ENCODE measurements around the gene PXMP4. TPM values are rescaled to one million over a fixed set of nuclear protein-coding genes. Genes with fewer than 3 reads are reported as not detected.

Gene PXMP4
- total RNA-seq, 1 experiment from 2014 or later, result 5.7 TPM

GRCh38 chr20:33660035-33660684 is 60.0 kb downstream of the PXMP4 start:
- no peak for DNase-seq
- H2AK5ac ChIP-seq (ENCODE audit: insufficient read length, low read length), result no peak overlapping the region
- no peaks in the 10 kb centered on the region for H3K79me2 ChIP-seq (ENCODE audit: insufficient read depth, low read length)
- no CpG with 5 or more reads among the region's 21 CpGs for WGBS (ENCODE audit: extremely low coverage, insufficient read length, low lambda C conversion rate)
- Mint-ChIP-seq H3K27me3 (ENCODE audit: low read depth) (peaks cover 4% of the 10 kb centered on the region; the same call in 1 of the 2 replicates), H3K4me1 (peaks cover 19% of the 10 kb centered on the region in 2 experiments), H3K9me3 (no peaks in the 10 kb centered on the region), H3K4me3 (no peak overlapping the region), H3K27ac (no peak overlapping the region), H3K36me3 (ENCODE audit: insufficient read depth in 1 of 3, low read depth in 3 of 3) (peaks cover 0 to 44% (median 4%) of the 10 kb centered on the region in 3 experiments; a peak in 6 of 7 replicates)
- H2BK15ac ChIP-seq (ENCODE audit: low read depth, low read length), result no peak overlapping the region
- H3K23me2 ChIP-seq (ENCODE audit: insufficient read length, low read depth, low read length, poor library complexity, severe bottlenecking), result peaks cover 14% of the 10 kb centered on the region
- H2BK120ac ChIP-seq (ENCODE audit: low read depth, low read length, poor library complexity, severe bottlenecking), result no peak overlapping the region
- no peak overlapping the region for H3K4me2 ChIP-seq (ENCODE audit: insufficient read depth, insufficient read length, low read length)
- no peak overlapping the region for H3K23ac ChIP-seq (ENCODE audit: insufficient read length, low read depth, low read length)
- H3K14ac ChIP-seq (ENCODE audit: insufficient read depth, low read length), result no peak overlapping the region
- no peak overlapping the region for H3K56ac ChIP-seq (ENCODE audit: insufficient read length, low read depth, low read length)
- no peak overlapping the region for H3K9ac ChIP-seq (ENCODE audit: extremely low read depth, insufficient read length, low read length)
- no peaks in the 10 kb centered on the region for H3K79me1 ChIP-seq (ENCODE audit: insufficient read depth, low read depth, low read length, poor library complexity, severe bottlenecking)
- no peaks in the 10 kb centered on the region for H3K9me3 ChIP-seq (ENCODE audit: control insufficient read depth, low read depth, low read length)
- no peaks in the 10 kb centered on the region; the same call in 1 of the 2 replicates for H3K4me1 ChIP-seq (ENCODE audit: insufficient read depth, low read length)
- H4K5ac ChIP-seq (ENCODE audit: insufficient read length, low read depth, low read length), result no peak overlapping the region
- H3K27me3 ChIP-seq (ENCODE audit: insufficient read depth, low read length), result no peaks in the 10 kb centered on the region
- H2BK20ac ChIP-seq (ENCODE audit: low read depth, low read length, poor library complexity, severe bottlenecking), result no peak overlapping the region
- H3K27ac ChIP-seq (ENCODE audit: insufficient read length, low read depth, low read length), result no peak overlapping the region
- no peak overlapping the region for H3K4ac ChIP-seq (ENCODE audit: low read depth, low read length)
- no peak overlapping the region for H2AFZ ChIP-seq (ENCODE audit: low read length)
- no peak overlapping the region for H3K18ac ChIP-seq (ENCODE audit: insufficient read length, low read depth, low read length)
- no peaks in the 10 kb centered on the region for H4K20me1 ChIP-seq (ENCODE audit: control insufficient read depth, insufficient read depth, insufficient read length)
- no peak overlapping the region for H2BK12ac ChIP-seq (ENCODE audit: insufficient read length, low read depth, low read length)
- TF ChIP-seq CTCF (conservative IDR thresholded peaks at IDR 0.05), result no peak
- no peak overlapping the region for H4K8ac ChIP-seq (replicated peaks; ENCODE audit: insufficient read length, low read depth, low read length)
- H2BK5ac ChIP-seq (ENCODE audit: insufficient read length, low read length), result no peak overlapping the region
- H3T11ph ChIP-seq (ENCODE audit: low read length), result no peak overlapping the region
- no peak overlapping the region for H4K91ac ChIP-seq (ENCODE audit: insufficient read length, low read depth, low read length)
